Activated naive CD8-positive, alpha-beta T cell treated with anti-CD3 and anti-CD28 coated beads, Interleukin-2, amount 10 ng/mL, durations not matched to agents 7 days and 5 days (primary cell): ENCODE data around the gene SDCCAG8. TPM values are rescaled to one million over a fixed set of nuclear protein-coding genes. Genes with fewer than 3 reads are reported as not detected.

Source experiments
- ATAC-seq: fragments of 150-1000 bp; cut with Tn5 transposase; one replicate; pipeline ENCODE4 v1.10.0; 2021; ENCODE audit warnings: low read depth, moderate library complexity
- POLR2A ChIA-PET: fragments of 350-600 bp; sonication (Branson Sonifier 250); formaldehyde crosslinking; loops from one replicate; lab custom pipeline; 2021; ENCODE audit warnings: antibody characterized with exemption; lab: Charles Lee
- DNase-seq: peaks from one replicate; pipeline ENCODE4 v3.0.0; 2021
- H3K27ac Mint-ChIP-seq: one replicate; pipeline ENCODE4 v1.8.0; 2022; ENCODE audit warnings: mild to moderate bottlenecking, mixed read lengths
- H3K27me3 Mint-ChIP-seq: one replicate; pipeline ENCODE4 v1.8.0; 2022; ENCODE audit warnings: mild to moderate bottlenecking, moderate library complexity, mixed read lengths
- H3K36me3 Mint-ChIP-seq: one replicate; pipeline ENCODE4 v1.8.0; 2021; ENCODE audit warnings: mild to moderate bottlenecking, mixed read lengths
- H3K4me1 Mint-ChIP-seq: one replicate; pipeline ENCODE4 v1.8.0; 2021; ENCODE audit warnings: mixed read lengths
- H3K4me3 Mint-ChIP-seq: one replicate; pipeline ENCODE4 v1.8.0; 2022; ENCODE audit warnings: mild to moderate bottlenecking, moderate library complexity, mixed read lengths
- H3K9me3 Mint-ChIP-seq: one replicate; pipeline ENCODE4 v1.8.0; 2021; ENCODE audit warnings: mixed read lengths
- total RNA-seq, 2 experiments: library from RNA; stranded (reverse); gene quantifications; one replicate each; pipeline ENCODE4 v1.2.3, GENCODE V29; 2021

SDCCAG8 gene
- total RNA-seq, 2 experiments from 2014 or later = 27.3 to 32.7 TPM

DNA sequence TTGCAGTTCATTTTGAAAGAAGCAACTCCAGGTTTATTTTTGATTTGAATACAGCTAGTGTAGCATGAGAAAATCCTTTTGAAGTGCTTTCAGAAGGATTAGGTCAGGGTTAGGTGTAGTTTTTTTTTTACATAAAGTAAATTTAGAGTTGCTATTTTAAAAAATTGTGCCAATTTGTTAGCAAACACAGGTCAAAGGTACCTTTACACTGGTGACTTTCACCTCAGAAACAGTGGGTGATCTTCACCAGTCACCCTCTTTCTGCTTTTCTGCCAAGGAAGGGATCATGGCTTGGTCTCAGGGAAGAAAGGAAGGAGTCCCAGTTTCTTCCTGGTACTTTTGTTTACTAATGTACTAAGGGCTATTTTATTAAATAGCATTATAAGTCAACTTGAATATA, 111.5 kb downstream of the SDCCAG8 start:
- Mint-ChIP-seq H3K27ac (no peak overlapping the region), H3K9me3 (peaks cover 4% of the 10 kb centered on the region), H3K36me3 (peaks cover 16% of the 10 kb centered on the region), H3K4me3 (no peak overlapping the region), H3K27me3 (no peaks in the 10 kb centered on the region), H3K4me1 (no peaks in the 10 kb centered on the region)
- DNase-seq (no peak), ATAC-seq (no peak)
- POLR2A ChIA-PET = no interaction called here

DNA sequence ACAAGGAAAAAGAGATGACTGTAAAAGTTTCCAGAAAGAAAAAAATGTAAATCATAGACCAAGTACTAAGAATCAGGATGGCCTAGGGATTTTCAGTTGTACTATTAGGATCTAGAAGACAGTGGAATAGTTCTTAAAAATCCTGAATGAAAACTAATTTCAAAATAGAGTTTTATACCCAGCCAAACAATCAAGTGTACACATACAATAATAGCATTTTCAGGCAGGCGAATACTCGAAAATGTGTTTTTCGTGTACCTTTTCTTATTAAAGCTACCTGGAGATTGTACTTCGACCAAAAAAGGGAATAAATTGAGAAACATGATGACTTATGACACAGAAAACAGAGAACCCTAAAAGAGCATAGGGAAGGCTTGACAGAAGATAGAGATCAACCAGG, 118.6 kb downstream of the SDCCAG8 start:
- no peak for ATAC-seq
- POLR2A ChIA-PET = no interaction called here
- no peaks in the 10 kb centered on the region for H3K27me3 Mint-ChIP-seq

DNA sequence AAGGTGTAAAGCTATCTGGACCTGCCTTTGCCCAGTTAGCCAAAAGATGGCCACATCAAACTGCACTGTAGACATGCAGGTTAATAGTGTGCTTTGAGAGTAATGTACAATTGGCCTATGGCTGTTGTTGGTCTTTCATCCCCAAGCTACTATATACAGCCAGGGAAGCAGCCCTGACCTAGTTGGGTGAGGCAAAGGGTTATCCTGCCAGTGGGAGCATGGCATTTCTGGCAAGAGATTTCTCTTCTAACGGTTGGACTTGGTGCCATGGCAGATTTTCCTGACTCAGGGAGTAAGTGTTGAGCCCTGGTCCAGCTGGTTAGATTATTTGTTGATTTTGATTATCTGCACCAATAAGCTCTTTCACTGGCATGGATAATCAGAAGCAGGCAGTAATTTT, 119.8 kb downstream of the SDCCAG8 start:
- peaks cover 21% of the 10 kb centered on the region for H3K36me3 Mint-ChIP-seq
- no peaks in the 10 kb centered on the region for H3K27me3 Mint-ChIP-seq
- DNase-seq (no peak), ATAC-seq (no peak)
- H3K4me1 Mint-ChIP-seq = peaks cover 3% of the 10 kb centered on the region
- POLR2A ChIA-PET = no interaction called here
- no peak overlapping the region for H3K4me3 Mint-ChIP-seq
- H3K9me3 Mint-ChIP-seq = peaks cover 11% of the 10 kb centered on the region
- no peak overlapping the region for H3K27ac Mint-ChIP-seq

More for the DNA sequence above, 118.6 kb downstream of the SDCCAG8 start:
- peaks cover 27% of the 10 kb centered on the region for H3K36me3 Mint-ChIP-seq
- H3K9me3 Mint-ChIP-seq = peaks cover 13% of the 10 kb centered on the region
- DNase-seq = no peak
- no peak overlapping the region for H3K4me3 Mint-ChIP-seq
- peaks cover 3% of the 10 kb centered on the region for H3K4me1 Mint-ChIP-seq
- no peak overlapping the region for H3K27ac Mint-ChIP-seq

DNA sequence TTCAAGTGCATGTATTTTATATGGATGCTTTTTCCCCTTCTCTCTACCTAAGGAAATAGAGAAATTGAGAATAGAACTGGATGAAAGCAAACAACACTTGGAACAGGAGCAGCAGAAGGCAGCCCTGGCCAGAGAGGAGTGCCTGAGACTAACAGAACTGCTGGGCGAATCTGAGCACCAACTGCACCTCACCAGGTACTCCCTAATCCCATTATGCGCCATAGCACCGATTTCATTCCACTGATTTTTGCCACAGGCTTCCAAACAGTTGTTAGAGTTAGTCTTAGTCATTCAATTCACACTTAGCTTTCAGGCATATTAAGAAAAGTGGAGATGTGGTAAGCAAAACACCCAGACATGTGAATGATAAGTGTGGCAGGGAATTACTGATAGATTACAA, 122.8 kb downstream of the SDCCAG8 start:
- POLR2A ChIA-PET = no interaction called here
- H3K4me1 Mint-ChIP-seq = peaks cover 3% of the 10 kb centered on the region
- H3K36me3 Mint-ChIP-seq = peaks cover 18% of the 10 kb centered on the region

GRCh38 chr1:243379208-243379607, 123.4 kb downstream of the SDCCAG8 start:
- peaks cover 2% of the 10 kb centered on the region for H3K9me3 Mint-ChIP-seq
- no peaks in the 10 kb centered on the region for H3K27me3 Mint-ChIP-seq
- ATAC-seq = no peak
- H3K4me1 Mint-ChIP-seq = peaks cover 3% of the 10 kb centered on the region
- DNase-seq = no peak
- H3K36me3 Mint-ChIP-seq = peaks cover 16% of the 10 kb centered on the region
- POLR2A ChIA-PET = no interaction called here
- no peak overlapping the region for H3K4me3 Mint-ChIP-seq
- H3K27ac Mint-ChIP-seq = no peak overlapping the region

More for the DNA sequence above, 122.8 kb downstream of the SDCCAG8 start:
- Mint-ChIP-seq H3K27ac (no peak overlapping the region), H3K9me3 (peaks cover 6% of the 10 kb centered on the region), H3K4me3 (no peak overlapping the region), H3K27me3 (no peaks in the 10 kb centered on the region)
- ATAC-seq = no peak
- no peak for DNase-seq

GRCh38 chr1:243379706-243380105, 123.9 kb downstream of the SDCCAG8 start:
- no peak for ATAC-seq
- peaks cover 13% of the 10 kb centered on the region for H3K36me3 Mint-ChIP-seq
- peaks cover 3% of the 10 kb centered on the region for H3K4me1 Mint-ChIP-seq
- POLR2A ChIA-PET = no interaction called here
- no peak overlapping the region for H3K27ac Mint-ChIP-seq
- H3K9me3 Mint-ChIP-seq = no peaks in the 10 kb centered on the region
- no peak overlapping the region for H3K4me3 Mint-ChIP-seq
- no peak for DNase-seq
- no peaks in the 10 kb centered on the region for H3K27me3 Mint-ChIP-seq

GRCh38 chr1:243388276-243388675, 132.4 kb downstream of the SDCCAG8 start:
- H3K4me1 Mint-ChIP-seq = peaks cover 9% of the 10 kb centered on the region
- H3K27ac Mint-ChIP-seq = no peak overlapping the region
- H3K36me3 Mint-ChIP-seq = peaks cover 2% of the 10 kb centered on the region
- H3K4me3 Mint-ChIP-seq = no peak overlapping the region
- POLR2A ChIA-PET = no interaction called here
- no peaks in the 10 kb centered on the region for H3K9me3 Mint-ChIP-seq
- H3K27me3 Mint-ChIP-seq = no peaks in the 10 kb centered on the region
- DNase-seq = no peak
- ATAC-seq = no peak

GRCh38 chr1:243390162-243390791, 134.4 kb downstream of the SDCCAG8 start:
- POLR2A ChIA-PET = no interaction called here
- no peak overlapping the region for H3K4me3 Mint-ChIP-seq
- H3K4me1 Mint-ChIP-seq = peaks cover 9% of the 10 kb centered on the region
- no peak for ATAC-seq
- no peak for DNase-seq
- H3K9me3 Mint-ChIP-seq = no peaks in the 10 kb centered on the region
- no peaks in the 10 kb centered on the region for H3K36me3 Mint-ChIP-seq
- no peak overlapping the region for H3K27ac Mint-ChIP-seq
- H3K27me3 Mint-ChIP-seq = no peaks in the 10 kb centered on the region

GRCh38 chr1:243391355-243391754, 135.5 kb downstream of the SDCCAG8 start:
- Mint-ChIP-seq H3K27ac (no peak overlapping the region), H3K4me3 (no peak overlapping the region), H3K27me3 (no peaks in the 10 kb centered on the region), H3K36me3 (no peaks in the 10 kb centered on the region), H3K4me1 (peaks cover 9% of the 10 kb centered on the region), H3K9me3 (no peaks in the 10 kb centered on the region)
- ATAC-seq (no peak), DNase-seq (no peak)
- POLR2A ChIA-PET = no interaction called here

DNA sequence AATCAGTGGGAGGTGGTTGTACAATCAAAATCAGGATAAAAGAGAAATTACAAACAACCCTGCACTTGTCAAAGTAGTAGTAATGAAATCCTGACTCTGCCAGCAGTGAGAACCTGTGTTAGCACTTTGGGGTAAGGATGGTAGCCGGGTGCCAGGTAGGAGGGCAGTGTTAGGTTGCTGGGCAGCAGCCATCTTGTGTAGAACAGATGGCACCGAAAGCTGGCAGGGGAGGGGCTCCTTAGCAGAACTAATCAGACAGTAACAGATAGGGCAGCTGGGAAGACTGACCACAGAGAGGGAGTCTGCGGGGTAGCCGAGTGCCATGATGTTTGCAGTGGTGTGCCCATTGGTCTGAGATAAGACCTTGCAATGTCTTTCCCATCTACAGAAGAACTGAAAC, 137.3 kb downstream of the SDCCAG8 start:
- Mint-ChIP-seq H3K36me3 (peaks cover 3% of the 10 kb centered on the region), H3K27me3 (no peaks in the 10 kb centered on the region), H3K27ac (no peak overlapping the region), H3K9me3 (no peaks in the 10 kb centered on the region), H3K4me3 (no peak overlapping the region), H3K4me1 (peaks cover 9% of the 10 kb centered on the region)
- DNase-seq (no peak), ATAC-seq (no peak)
- POLR2A ChIA-PET = no interaction called here

DNA sequence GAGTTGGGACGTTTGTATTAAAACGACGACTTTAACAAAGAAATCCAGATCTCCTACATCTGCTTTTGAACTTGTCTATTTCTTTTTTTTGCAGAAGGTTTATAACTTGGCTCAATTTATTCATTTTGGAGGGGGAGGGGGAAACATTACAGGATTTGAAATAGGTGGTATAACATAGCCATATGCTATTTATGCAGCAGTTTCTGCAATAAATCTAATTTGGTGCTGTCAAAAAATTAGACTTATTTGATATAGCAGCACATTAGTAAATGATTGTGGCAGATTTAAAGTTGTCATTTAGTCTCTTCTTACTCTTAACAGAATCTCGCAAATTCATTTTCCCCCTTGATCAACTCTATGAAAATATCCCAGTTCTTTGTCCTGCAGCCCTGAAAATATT, 138.2 kb downstream of the SDCCAG8 start:
- Mint-ChIP-seq H3K4me1 (peaks cover 9% of the 10 kb centered on the region), H3K36me3 (peaks cover 3% of the 10 kb centered on the region), H3K4me3 (no peak overlapping the region), H3K27me3 (no peaks in the 10 kb centered on the region), H3K9me3 (no peaks in the 10 kb centered on the region), H3K27ac (no peak overlapping the region)
- no peak for DNase-seq
- no peak for ATAC-seq
- POLR2A ChIA-PET = no interaction called here

GRCh38 chr1:243394601-243395464, 139.0 kb downstream of the SDCCAG8 start:
- no peak for DNase-seq
- H3K4me3 Mint-ChIP-seq = no peak overlapping the region
- no peak for ATAC-seq
- no peaks in the 10 kb centered on the region for H3K27me3 Mint-ChIP-seq
- H3K9me3 Mint-ChIP-seq = no peaks in the 10 kb centered on the region
- H3K36me3 Mint-ChIP-seq = peaks cover 3% of the 10 kb centered on the region
- peaks cover 9% of the 10 kb centered on the region for H3K4me1 Mint-ChIP-seq
- no peak overlapping the region for H3K27ac Mint-ChIP-seq
- POLR2A ChIA-PET = no interaction called here

- no peaks in the 10 kb centered on the region for H3K27me3 Mint-ChIP-seq
Measured at GRCh38 chr1:243396424-243396823, 140.6 kb downstream of the SDCCAG8 start.

DNA sequence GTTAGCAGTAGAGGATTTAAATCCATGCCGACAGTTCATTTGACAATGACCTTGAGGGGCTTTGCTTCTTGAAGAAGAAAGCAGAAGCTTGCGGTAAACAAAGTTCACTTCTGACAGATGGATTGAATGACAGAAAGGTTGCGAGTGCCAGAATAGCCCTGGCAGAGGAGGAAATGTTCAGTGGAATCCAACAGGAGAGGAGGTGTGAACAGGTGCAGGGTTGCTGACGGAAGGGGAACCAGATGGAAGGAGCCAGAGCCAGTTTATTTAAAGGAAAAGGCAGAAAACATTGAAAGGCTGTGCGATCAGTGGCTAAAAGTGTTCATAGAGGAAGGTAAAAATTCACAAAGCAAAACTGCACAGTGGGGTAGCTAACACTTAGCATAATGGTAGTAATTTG, 141.0 kb downstream of the SDCCAG8 start:
- DNase-seq = no peak
- no peak for ATAC-seq
- POLR2A ChIA-PET = no interaction called here
- Mint-ChIP-seq H3K4me3 (no peak overlapping the region), H3K4me1 (peaks cover 1% of the 10 kb centered on the region), H3K9me3 (no peaks in the 10 kb centered on the region), H3K27me3 (no peaks in the 10 kb centered on the region), H3K27ac (no peak overlapping the region), H3K36me3 (peaks cover 5% of the 10 kb centered on the region)

More at GRCh38 chr1:243396424-243396823, 140.6 kb downstream of the SDCCAG8 start:
- Mint-ChIP-seq H3K4me3 (no peak overlapping the region), H3K9me3 (no peaks in the 10 kb centered on the region), H3K27ac (no peak overlapping the region), H3K36me3 (peaks cover 5% of the 10 kb centered on the region), H3K4me1 (peaks cover 1% of the 10 kb centered on the region)
- ATAC-seq (no peak), DNase-seq (no peak)
- POLR2A ChIA-PET = no interaction called here
